GM19452 (cell line): ENCODE data around the gene ROBO1.
"Not testable (repeated sequence)": the region's sequence is repeated elsewhere in the genome, so short reads cannot be mapped to it uniquely, and the experiment has no call there.

Experiments
- ATAC-seq: cut with Tn5 transposase; IDR thresholded peaks from one replicate; pipeline ENCODE4 v1.9.1; 2021; ENCODE audit not compliant: unreplicated experiment

ROBO1 gene

DNA sequence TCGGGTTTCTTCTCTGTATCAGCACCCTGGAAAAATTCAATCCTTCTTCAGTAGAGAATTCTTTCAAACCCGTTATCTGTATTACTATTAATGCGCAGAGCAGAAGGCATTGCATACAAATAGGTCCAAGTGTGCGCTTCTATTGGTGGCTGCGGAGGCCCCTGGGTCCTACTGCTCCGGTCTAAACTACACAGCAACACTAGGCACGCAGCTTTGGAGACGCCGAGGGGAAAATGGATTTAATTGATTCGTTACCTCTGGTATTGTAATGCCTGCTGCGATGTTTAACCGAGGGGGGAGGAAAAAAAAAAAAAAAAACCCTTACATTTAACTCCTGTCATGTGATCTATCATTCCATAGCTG is at the start of gene ROBO1:
Gene ROBO1, minus strand, starts transcription at position 94 of the 363 bp plus-strand sequence.
- ATAC-seq, result no peak

DNA sequence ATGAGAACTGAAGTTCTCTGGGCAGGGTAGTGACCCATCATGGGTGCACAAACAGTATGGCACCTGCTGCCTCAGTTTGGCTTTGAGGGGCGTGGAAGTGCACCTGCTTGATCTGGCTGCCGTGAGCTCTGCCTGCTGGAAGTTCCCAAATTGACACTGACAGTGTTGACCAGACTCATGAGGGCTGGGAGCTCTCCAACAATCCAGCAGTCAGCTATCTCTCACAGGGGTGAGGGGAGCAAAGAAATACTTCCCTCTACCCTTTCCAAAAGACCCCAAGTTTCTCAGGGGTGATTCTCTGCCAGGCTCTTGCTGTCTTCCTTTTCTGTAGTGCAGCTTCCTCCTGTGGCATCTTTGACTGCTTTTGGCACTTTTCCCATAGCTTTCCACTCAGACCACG is 49.4 kb upstream of the ROBO1 start:
- ATAC-seq, result no peak

DNA sequence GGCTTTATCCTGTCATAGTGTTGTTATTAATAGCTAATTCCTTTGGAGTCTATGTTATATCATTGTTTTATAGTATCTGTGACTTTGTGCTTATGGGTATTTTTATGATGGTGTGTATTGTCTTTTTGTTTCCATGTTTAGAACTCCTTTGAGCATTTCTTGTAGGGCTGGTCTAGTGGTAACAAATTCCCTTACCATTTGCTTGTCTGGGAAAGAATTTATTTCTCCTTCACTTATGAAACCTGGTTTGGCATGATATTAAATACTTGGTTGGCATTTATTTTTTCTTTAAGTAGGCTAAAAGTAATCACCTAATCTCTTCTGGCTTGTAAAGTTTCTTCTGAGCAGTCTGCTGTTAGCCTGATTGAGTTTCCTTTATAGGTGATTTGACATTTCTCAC is 47.7 kb upstream of the ROBO1 start:
- no peak for ATAC-seq

DNA sequence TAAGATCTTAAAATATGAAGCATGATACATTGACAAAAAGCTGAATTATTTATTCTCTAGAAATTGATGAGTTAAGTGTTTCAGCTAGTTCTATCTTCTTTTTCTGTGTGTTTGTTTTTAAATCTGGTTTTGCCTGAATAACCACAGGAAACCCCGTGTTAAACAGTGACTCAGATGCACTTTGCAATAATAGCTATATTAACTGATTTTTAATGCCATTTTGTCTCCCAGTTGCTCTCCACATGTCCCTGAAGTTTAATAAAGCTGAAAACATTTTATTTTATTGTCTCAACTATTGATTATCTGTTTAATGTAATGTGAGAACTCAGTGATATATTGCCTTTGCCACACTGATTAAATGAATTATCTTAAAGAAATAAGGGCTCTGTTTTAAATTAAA is 42.8 kb upstream of the ROBO1 start:
- ATAC-seq, result no peak

DNA sequence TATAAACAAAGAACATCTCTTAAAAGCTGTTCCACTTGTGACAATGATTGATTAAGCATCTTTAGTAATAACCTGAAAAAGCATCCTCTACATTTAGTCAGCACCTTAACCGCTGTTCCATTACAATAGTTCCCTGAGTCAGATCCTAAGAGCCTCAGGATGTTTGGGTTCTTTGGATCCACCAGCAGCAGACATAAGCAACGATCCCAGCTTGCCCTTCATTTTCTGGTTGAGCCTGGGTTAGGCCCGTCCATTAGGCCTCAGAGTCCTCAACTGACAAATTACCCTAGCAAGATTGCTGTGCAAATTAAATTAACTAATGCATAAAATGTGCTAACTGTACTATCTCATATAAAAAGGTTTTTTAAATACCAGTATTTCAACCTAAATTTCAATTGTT is 42.3 kb upstream of the ROBO1 start:
- ATAC-seq, result no peak

DNA sequence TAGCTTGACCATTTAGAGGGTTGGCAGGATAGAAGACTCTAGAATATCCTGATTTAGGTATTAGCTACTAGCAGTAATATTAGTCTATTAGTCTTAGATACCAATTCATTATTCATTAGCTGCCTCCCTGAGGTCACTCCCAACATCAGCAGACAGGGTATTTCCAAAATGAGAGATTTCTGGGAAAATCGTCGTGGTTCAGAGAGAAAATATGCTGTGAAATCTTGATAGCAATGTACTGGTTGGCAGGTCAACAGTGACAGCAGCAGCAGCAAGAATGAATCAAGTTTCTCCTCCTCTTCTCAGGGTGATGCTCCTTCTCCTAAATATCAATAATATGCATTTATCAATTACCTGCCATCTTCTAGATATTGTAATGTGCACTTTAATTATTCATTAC is 41.3 kb upstream of the ROBO1 start:
- ATAC-seq, result no peak

DNA sequence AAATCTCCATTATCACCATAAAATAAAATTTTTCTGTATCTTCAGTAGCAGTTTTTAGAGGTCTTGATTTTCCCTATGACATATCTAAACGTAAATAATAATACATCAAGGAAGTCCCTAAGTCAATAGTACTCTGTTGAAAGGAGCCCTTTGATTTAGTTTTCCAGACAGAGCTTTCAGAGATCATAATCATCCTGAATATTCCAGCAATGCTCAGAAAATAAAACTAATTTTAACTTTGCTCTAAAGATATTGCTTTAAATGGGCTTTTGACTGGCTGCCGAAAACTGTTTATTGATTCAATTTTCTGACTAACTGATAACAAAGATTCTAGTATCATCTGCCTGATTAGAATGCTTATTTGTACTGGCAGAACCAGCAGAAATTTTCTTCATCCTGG is 40.7 kb upstream of the ROBO1 start:
- ATAC-seq, result no peak

GRCh38 chr3:79790177-79790576 is 22.4 kb upstream of the ROBO1 start:
- ATAC-seq, result not testable (repeated sequence)

- ATAC-seq, result no peak
Observed at GRCh38 chr3:79773291-79773690, 5.5 kb upstream of the ROBO1 start.

- no peak for ATAC-seq
Observed at GRCh38 chr3:79769229-79769628, 1.4 kb upstream of the ROBO1 start.

GRCh38 chr3:79767194-79767904 is 449 bp downstream of the ROBO1 start:
- no peak for ATAC-seq

- ATAC-seq, result no peak
Observed at GRCh38 chr3:79766496-79767193, 1.2 kb downstream of the ROBO1 start.

DNA sequence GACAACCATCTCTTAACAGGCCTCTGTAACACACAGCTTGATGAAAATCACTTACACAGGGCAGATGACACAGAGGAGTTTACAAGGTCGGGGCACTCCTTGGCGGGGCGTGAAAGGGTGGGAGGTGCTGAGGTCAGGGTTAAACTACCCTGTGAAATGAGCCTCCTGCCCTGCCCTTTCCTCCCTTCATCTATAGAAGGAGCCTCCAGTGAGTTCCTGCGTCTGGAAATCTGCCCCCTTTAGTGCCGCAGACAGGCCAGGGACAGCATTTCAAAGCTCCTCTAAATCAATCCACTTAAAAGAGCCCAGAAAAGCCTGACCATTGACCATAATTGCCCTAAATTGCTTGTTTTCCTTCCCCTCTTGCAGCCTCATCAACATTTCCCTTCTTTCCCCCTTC is 1.9 kb downstream of the ROBO1 start:
- ATAC-seq, result no peak

DNA sequence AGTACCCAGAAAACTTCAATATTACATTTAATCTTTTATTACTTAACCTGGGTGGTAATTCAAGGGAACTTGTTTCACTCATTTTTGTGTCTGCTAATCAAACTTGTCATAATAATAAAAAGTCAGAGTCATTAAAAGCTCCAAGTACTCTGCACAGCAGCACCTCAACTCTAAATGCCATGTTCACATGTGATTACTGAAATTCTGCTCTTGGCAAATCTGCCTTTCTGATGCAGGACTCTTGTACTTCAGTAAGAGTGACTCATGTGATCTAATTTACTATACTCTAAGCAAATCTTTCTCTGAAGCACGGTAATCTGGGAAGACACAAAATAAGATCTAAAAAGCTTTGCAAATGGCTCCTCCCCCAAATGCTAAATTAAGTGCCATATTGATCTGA is 6.4 kb downstream of the ROBO1 start:
- no peak for ATAC-seq

GRCh38 chr3:79751703-79752102 is 16.1 kb downstream of the ROBO1 start:
- no peak for ATAC-seq

GRCh38 chr3:79737530-79737929 is 30.3 kb downstream of the ROBO1 start:
- ATAC-seq, result no peak

- no peak for ATAC-seq
Observed at GRCh38 chr3:79729096-79729495, 38.7 kb downstream of the ROBO1 start.

DNA sequence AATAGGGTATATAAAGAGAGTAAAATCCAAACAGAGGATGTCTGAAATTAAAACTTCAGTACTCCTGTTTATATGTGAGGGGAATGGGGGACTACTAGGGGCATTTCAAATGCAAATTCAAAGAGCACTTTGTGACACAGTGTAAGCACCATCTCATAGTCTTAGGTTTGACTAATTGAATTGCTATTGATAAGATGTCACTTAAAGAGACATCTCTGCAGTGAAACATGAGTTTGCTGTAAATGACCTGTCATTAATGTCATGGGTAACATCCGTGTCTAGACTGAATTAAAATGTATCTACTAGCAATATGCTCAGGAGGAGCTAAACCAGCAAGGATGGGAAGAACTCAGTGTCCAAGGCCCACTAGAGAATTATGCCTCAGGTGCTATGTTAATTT is 41.0 kb downstream of the ROBO1 start:
- ATAC-seq, result no peak

GRCh38 chr3:79724206-79724605 is 43.6 kb downstream of the ROBO1 start:
- no peak for ATAC-seq

DNA sequence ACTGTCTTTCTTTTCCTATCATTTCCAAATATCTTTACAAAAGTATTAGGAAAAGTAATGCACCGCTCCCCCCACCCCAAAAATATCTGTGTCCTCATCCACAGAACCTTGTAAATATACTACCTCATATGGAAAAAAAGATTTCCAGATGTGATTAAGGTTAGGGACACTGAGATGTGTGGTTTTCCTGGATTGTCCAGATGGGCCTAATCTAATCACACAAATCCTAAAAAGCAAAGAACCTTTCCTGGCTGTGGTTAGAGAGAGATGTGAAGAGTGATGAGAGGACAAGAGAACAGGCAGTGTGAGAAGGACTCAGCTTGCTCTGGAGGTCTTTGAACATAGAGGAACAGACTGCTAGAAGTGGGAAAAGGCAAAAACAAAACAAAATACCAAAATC is 77.7 kb downstream of the ROBO1 start:
- no peak for ATAC-seq

DNA sequence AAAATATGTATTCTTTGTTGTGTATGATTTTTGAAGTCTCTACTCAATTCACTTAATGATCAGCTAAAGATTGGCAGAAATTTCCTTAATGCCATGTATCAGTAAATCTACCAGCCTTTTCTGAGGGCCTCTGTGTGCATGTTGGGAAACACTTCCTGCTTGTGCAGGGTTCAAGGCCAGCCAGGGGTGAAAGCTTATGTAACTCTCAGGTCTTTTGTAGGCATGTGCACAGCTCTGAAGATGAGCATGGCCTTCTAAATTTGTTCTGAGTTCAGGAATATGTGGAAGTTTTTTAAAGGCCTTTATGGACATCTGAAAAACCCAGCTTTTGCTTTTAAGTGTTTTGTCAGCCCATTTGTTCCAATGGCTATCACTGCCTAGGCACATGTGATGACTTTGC is 82.7 kb downstream of the ROBO1 start:
- no peak for ATAC-seq

DNA sequence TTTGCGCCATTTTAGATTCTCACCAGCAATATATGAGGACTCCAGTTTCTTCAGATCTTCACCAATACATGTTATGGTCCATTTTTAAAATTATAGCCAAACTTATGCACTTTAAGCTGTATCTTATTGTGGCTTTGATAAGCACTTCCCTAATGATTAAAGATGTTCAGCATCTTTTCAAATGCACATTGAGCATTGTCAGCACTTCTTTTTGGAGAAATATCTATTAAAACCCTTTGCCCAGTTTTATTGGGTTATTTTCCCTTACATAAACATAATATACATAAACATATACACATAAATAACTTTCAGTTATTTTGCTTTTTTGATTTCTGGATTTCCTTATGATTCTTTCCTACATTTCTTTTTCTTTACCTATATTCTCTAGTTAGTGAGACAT is 83.8 kb downstream of the ROBO1 start:
- no peak for ATAC-seq

GRCh38 chr3:79672731-79673130 is 95.1 kb downstream of the ROBO1 start:
- ATAC-seq, result no peak
